SK-N-MC (cell line): ENCODE data around the gene LRRD1.

Experiments
- EZH2 ChIP-seq: fragments of 200-600 bp; sonication (generic); IDR thresholded peaks from one replicate; pipeline ENCODE4 v1.6.1; 2017; ENCODE audit warnings: antibody characterized with exemption
- POLR2AphosphoS5 ChIP-seq: IDR thresholded peaks from 2 replicates; pipeline ENCODE4 v1.6.1; 2012; ENCODE audit warnings: mild to moderate bottlenecking, low read depth, low read length, borderline replicate concordance

DNA sequence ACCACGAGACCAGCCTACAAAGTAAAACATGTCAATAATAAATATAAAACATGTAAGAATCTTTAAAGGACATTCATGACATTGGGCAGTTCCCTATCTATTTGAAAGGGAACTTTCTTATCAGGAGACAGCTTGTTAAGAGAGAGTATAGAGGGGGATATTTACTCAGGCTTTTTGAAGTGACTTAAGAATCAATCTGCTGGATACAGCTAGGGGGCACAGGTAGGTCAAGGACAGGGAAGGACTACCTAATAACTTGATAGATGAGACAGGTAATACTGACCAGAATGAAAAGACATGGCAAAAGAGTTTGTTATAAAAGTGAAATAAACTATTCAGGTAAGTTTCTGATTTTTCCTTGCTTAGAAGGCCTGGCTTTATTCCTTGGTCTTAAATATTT is 21.8 kb upstream of the LRRD1 start:
- TF ChIP-seq EZH2 (no peak), POLR2AphosphoS5 (no peak)
